Activated CD4-positive, alpha-beta T cell treated with anti-CD3 and anti-CD28 coated beads, Interleukin-2, amount 10 ng/mL, durations not matched to agents 24 days and 14 days (primary cell): ENCODE data around the gene LIMS2. TPM values are rescaled to one million over a fixed set of nuclear protein-coding genes. Genes with fewer than 3 reads are reported as not detected.

Source experiments
- DNase-seq: peaks from one replicate; pipeline ENCODE4 v3.0.0; 2022
- H3K27ac Mint-ChIP-seq: one replicate; pipeline ENCODE4 v1.8.0; 2022; ENCODE audit warnings: mild to moderate bottlenecking, mixed read lengths
- H3K27me3 Mint-ChIP-seq: one replicate; pipeline ENCODE4 v1.8.0; 2022; ENCODE audit warnings: mixed read lengths
- H3K36me3 Mint-ChIP-seq: one replicate; pipeline ENCODE4 v1.8.0; 2022; ENCODE audit warnings: low read depth, mild to moderate bottlenecking, mixed read lengths
- H3K4me1 Mint-ChIP-seq: one replicate; pipeline ENCODE4 v1.8.0; 2021; ENCODE audit warnings: mixed read lengths
- H3K4me3 Mint-ChIP-seq: one replicate; pipeline ENCODE4 v1.8.0; 2022; ENCODE audit warnings: mild to moderate bottlenecking, moderate library complexity, mixed read lengths
- H3K9me3 Mint-ChIP-seq: one replicate; pipeline ENCODE4 v1.8.0; 2021; ENCODE audit warnings: mixed read lengths
- intact Hi-C: fragments of 100-400 bp; cut with micrococcal nuclease; formaldehyde crosslinking; loops from one replicate; pipeline ENCODE4 v1.15.1; 2023
- total RNA-seq: library from RNA; stranded (reverse); gene quantifications from 2 replicates; pipeline ENCODE4 v1.2.3, GENCODE V29; 2022

Gene LIMS2
- total RNA-seq, 1 donor from 2014 or later = 8.4 TPM

GRCh38 chr2:127619877-127620705, 55.2 kb downstream of the LIMS2 start:
- peaks cover 4% of the 10 kb centered on the region for H3K4me1 Mint-ChIP-seq
- H3K36me3 Mint-ChIP-seq = no peaks in the 10 kb centered on the region
- no peak for DNase-seq
- H3K27me3 Mint-ChIP-seq = peaks cover 18% of the 10 kb centered on the region
- H3K9me3 Mint-ChIP-seq = no peaks in the 10 kb centered on the region
- H3K27ac Mint-ChIP-seq = no peak overlapping the region
- intact Hi-C loops = no loop called here
- no peak overlapping the region for H3K4me3 Mint-ChIP-seq

GRCh38 chr2:127619203-127619590, 56.1 kb downstream of the LIMS2 start:
- Mint-ChIP-seq H3K36me3 (no peaks in the 10 kb centered on the region), H3K4me3 (no peak overlapping the region), H3K9me3 (peaks cover 2% of the 10 kb centered on the region), H3K27ac (no peak overlapping the region), H3K27me3 (peaks cover 21% of the 10 kb centered on the region), H3K4me1 (peaks cover 4% of the 10 kb centered on the region)
- DNase-seq = no peak
- intact Hi-C loops = no loop called here

- intact Hi-C loops = no loop called here
- Mint-ChIP-seq H3K4me3 (no peak overlapping the region), H3K36me3 (no peaks in the 10 kb centered on the region), H3K27ac (no peak overlapping the region), H3K27me3 (peaks cover 25% of the 10 kb centered on the region), H3K9me3 (peaks cover 7% of the 10 kb centered on the region), H3K4me1 (peaks cover 4% of the 10 kb centered on the region)
- DNase-seq = no peak
Observed at GRCh38 chr2:127618551-127619202, 56.7 kb downstream of the LIMS2 start.

- H3K4me1 Mint-ChIP-seq = peaks cover 4% of the 10 kb centered on the region
- no peak overlapping the region for H3K4me3 Mint-ChIP-seq
- H3K9me3 Mint-ChIP-seq = peaks cover 14% of the 10 kb centered on the region
- peaks cover 28% of the 10 kb centered on the region for H3K27me3 Mint-ChIP-seq
- no peak overlapping the region for H3K27ac Mint-ChIP-seq
- no peak for DNase-seq
- intact Hi-C loops = no loop called here
- H3K36me3 Mint-ChIP-seq = no peaks in the 10 kb centered on the region
Observed at GRCh38 chr2:127615511-127616166, 59.7 kb downstream of the LIMS2 start.

GRCh38 chr2:127614731-127615130, 60.6 kb downstream of the LIMS2 start:
- H3K27ac Mint-ChIP-seq = no peak overlapping the region
- peaks cover 4% of the 10 kb centered on the region for H3K4me1 Mint-ChIP-seq
- no peak overlapping the region for H3K4me3 Mint-ChIP-seq
- no peak for DNase-seq
- no peaks in the 10 kb centered on the region for H3K36me3 Mint-ChIP-seq
- peaks cover 28% of the 10 kb centered on the region for H3K27me3 Mint-ChIP-seq
- intact Hi-C loops = no loop called here
- H3K9me3 Mint-ChIP-seq = peaks cover 14% of the 10 kb centered on the region

- Mint-ChIP-seq H3K4me1 (peaks cover 4% of the 10 kb centered on the region), H3K27me3 (peaks cover 28% of the 10 kb centered on the region), H3K27ac (no peak overlapping the region), H3K4me3 (no peak overlapping the region), H3K36me3 (no peaks in the 10 kb centered on the region), H3K9me3 (peaks cover 14% of the 10 kb centered on the region)
- no peak for DNase-seq
- intact Hi-C loops = no loop called here
Observed at GRCh38 chr2:127614246-127614645, 61.1 kb downstream of the LIMS2 start.

GRCh38 chr2:127612111-127612822, 63.1 kb downstream of the LIMS2 start:
- intact Hi-C loops = no loop called here
- Mint-ChIP-seq H3K27me3 (peaks cover 24% of the 10 kb centered on the region), H3K4me3 (no peak overlapping the region), H3K4me1 (peaks cover 4% of the 10 kb centered on the region), H3K9me3 (peaks cover 14% of the 10 kb centered on the region), H3K27ac (no peak overlapping the region), H3K36me3 (no peaks in the 10 kb centered on the region)
- no peak for DNase-seq

GRCh38 chr2:127611076-127611925, 64.0 kb downstream of the LIMS2 start:
- Mint-ChIP-seq H3K4me1 (peaks cover 4% of the 10 kb centered on the region), H3K9me3 (peaks cover 14% of the 10 kb centered on the region), H3K27ac (no peak overlapping the region), H3K27me3 (peaks cover 18% of the 10 kb centered on the region), H3K36me3 (no peaks in the 10 kb centered on the region), H3K4me3 (no peak overlapping the region)
- no peak for DNase-seq
- intact Hi-C loops = no loop called here

- Mint-ChIP-seq H3K27ac (no peak overlapping the region), H3K9me3 (peaks cover 14% of the 10 kb centered on the region), H3K4me1 (no peaks in the 10 kb centered on the region), H3K36me3 (no peaks in the 10 kb centered on the region), H3K4me3 (no peak overlapping the region), H3K27me3 (peaks cover 10% of the 10 kb centered on the region)
- intact Hi-C loops = no loop called here
- DNase-seq = no peak
Observed at GRCh38 chr2:127610561-127610960, 64.8 kb downstream of the LIMS2 start.

- Mint-ChIP-seq H3K4me1 (no peaks in the 10 kb centered on the region), H3K4me3 (no peak overlapping the region), H3K36me3 (no peaks in the 10 kb centered on the region), H3K9me3 (peaks cover 14% of the 10 kb centered on the region), H3K27ac (no peak overlapping the region), H3K27me3 (peaks cover 8% of the 10 kb centered on the region)
- intact Hi-C loops = no loop called here
- no peak for DNase-seq
Observed at GRCh38 chr2:127609818-127610217, 65.5 kb downstream of the LIMS2 start.

GRCh38 chr2:127609031-127609751, 66.1 kb downstream of the LIMS2 start:
- no peak for DNase-seq
- H3K36me3 Mint-ChIP-seq = no peaks in the 10 kb centered on the region

GRCh38 chr2:127608061-127609030, 67.0 kb downstream of the LIMS2 start:
- intact Hi-C loops = no loop called here
- DNase-seq = no peak
- H3K4me3 Mint-ChIP-seq = no peak overlapping the region
- peaks cover 7% of the 10 kb centered on the region for H3K9me3 Mint-ChIP-seq
- H3K27ac Mint-ChIP-seq = no peak overlapping the region
- H3K4me1 Mint-ChIP-seq = peaks cover 4% of the 10 kb centered on the region
- no peaks in the 10 kb centered on the region for H3K36me3 Mint-ChIP-seq
- H3K27me3 Mint-ChIP-seq = peaks cover 3% of the 10 kb centered on the region

More at GRCh38 chr2:127609031-127609751, 66.1 kb downstream of the LIMS2 start:
- Mint-ChIP-seq H3K4me3 (no peak overlapping the region), H3K27ac (no peak overlapping the region), H3K4me1 (peaks cover 4% of the 10 kb centered on the region), H3K27me3 (peaks cover 6% of the 10 kb centered on the region), H3K9me3 (peaks cover 12% of the 10 kb centered on the region)
- intact Hi-C loops = no loop called here
